ENCODE data around the gene CSMD2.

The CSMD2 gene

GRCh38 chr1:33641104-33641830 lies 523.8 kb downstream of the CSMD2 start:
- H3K36me3 ChIP-seq (ENCODE audit: insufficient read depth, low read length) = peaks cover 2% of the 10 kb centered on the region; the same call in 1 of the 2 replicates
- peaks cover 3% of the 10 kb centered on the region for H3K4me1 ChIP-seq (ENCODE audit: insufficient read depth, low read length)
- H3K9me3 ChIP-seq (ENCODE audit: control insufficient read depth, insufficient read depth, low read length) = no peaks in the 10 kb centered on the region
- no peak overlapping the region for H3K9ac ChIP-seq (ENCODE audit: low read depth, low read length)

DNA sequence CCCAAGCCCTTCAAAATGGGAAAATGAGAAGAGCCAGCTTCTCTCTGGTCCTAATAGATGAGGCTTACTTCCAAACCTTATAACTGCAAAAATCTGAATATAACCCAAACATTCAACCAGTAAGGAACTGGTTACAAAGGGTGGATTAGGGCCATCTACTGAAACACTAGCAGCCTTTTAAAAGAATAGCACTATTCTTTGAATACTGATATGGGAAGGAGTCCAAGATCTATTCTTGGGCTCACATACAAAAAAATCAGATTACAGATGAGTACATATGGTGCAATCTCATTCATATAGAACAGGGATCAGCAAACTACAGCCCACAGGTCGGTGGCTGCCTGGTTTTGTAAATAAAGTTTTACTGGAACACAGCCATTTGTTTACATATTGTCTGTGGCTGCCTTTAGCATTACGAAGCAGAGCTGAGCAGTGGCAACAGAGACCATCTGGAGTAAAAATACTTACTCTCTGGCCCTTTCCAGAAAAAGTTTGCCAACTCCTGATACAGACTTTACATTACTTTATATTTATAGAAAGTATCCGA lies 524.8 kb downstream of the CSMD2 start:
- Histone ChIP-seq H3K4me1 (ENCODE audit: insufficient read depth, low read length) (peaks cover 14% of the 10 kb centered on the region), H3K9ac (ENCODE audit: low read depth, low read length) (no peak overlapping the region), H3K9me3 (ENCODE audit: control insufficient read depth, insufficient read depth, low read length) (no peaks in the 10 kb centered on the region), H3K36me3 (ENCODE audit: insufficient read depth, low read length) (peaks cover 2% of the 10 kb centered on the region; the same call in 1 of the 2 replicates)

- Histone ChIP-seq H3K9ac (ENCODE audit: low read depth, low read length) (no peak overlapping the region), H3K36me3 (ENCODE audit: insufficient read depth, low read length) (no peaks in the 10 kb centered on the region), H3K9me3 (ENCODE audit: control insufficient read depth, insufficient read depth, low read length) (no peaks in the 10 kb centered on the region), H3K4me1 (ENCODE audit: insufficient read depth, low read length) (peaks cover 16% of the 10 kb centered on the region)
These were observed 527.1 kb downstream of the CSMD2 start for GRCh38 chr1:33637846-33638440.

GRCh38 chr1:33636209-33636608 lies 528.8 kb downstream of the CSMD2 start:
- no peak overlapping the region for H3K9ac ChIP-seq (ENCODE audit: low read depth, low read length)
- peaks cover 13% of the 10 kb centered on the region; the same call in 1 of the 2 replicates for H3K4me1 ChIP-seq (ENCODE audit: insufficient read depth, low read length)

DNA sequence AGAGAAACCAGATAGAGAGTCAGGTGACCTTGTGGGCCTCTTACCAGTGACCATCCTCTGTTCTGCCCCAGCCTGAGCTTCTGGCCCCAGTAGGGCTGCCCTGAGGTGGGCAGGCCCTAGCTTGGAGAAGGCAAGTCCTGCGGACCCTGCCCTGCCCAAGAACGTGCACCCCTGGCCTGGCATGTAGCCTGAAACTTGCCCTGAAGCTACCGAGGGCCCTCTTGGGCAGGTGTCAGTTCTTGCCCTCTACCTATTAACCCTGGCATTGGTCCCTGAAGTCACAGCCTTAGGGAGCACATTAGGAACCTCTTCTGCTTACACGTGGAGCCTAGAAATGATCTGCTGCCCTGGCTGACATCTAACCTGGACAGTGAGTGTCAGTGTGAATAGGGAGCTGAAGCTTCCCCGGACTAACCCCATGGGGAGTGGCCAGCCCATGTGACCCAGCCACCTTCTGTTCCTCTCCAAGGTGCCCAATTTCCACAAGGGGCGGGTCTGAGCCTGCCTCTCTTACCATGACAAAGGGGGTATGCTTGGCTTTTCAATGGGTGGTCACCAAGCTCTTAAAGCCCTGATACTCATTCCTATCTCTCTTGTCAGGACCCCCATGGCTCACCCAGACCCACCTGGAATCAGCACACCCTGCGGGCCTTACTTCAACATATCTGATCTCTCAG lies 529.6 kb downstream of the CSMD2 start:
- no peaks in the 10 kb centered on the region for H3K36me3 ChIP-seq (ENCODE audit: insufficient read depth, low read length)
- no peak overlapping the region for H3K9ac ChIP-seq (ENCODE audit: low read depth, low read length)
- no peaks in the 10 kb centered on the region for H3K9me3 ChIP-seq (ENCODE audit: control insufficient read depth, insufficient read depth, low read length)
- peaks cover 13% of the 10 kb centered on the region; the same call in 1 of the 2 replicates for H3K4me1 ChIP-seq (ENCODE audit: insufficient read depth, low read length)

More at GRCh38 chr1:33636209-33636608, 528.8 kb downstream of the CSMD2 start:
- no peaks in the 10 kb centered on the region for H3K9me3 ChIP-seq (ENCODE audit: control insufficient read depth, insufficient read depth, low read length)
- no peaks in the 10 kb centered on the region for H3K36me3 ChIP-seq (ENCODE audit: insufficient read depth, low read length)

DNA sequence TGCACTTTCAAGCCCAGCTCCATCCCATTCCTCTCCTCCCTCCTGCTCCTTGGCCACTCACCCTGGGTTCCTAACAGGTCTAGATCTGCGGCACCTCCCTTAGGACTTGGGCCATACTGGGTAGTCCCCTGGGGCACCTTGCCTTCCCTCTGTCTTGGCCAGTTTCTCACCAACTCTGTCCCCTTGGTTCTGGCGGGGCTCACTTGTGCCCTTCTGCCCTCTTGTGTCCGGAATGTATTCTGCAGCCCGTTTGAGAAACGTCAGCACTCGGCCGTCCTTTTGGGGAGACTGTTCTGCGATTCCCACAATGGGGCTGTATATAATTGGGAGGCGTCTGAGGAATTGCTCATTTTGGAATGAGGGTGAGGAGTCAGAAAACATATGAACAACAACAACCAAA lies 530.2 kb downstream of the CSMD2 start:
- Histone ChIP-seq H3K9me3 (ENCODE audit: control insufficient read depth, insufficient read depth, low read length) (no peaks in the 10 kb centered on the region), H3K4me1 (ENCODE audit: insufficient read depth, low read length) (peaks cover 13% of the 10 kb centered on the region; the same call in 1 of the 2 replicates), H3K36me3 (ENCODE audit: insufficient read depth, low read length) (no peaks in the 10 kb centered on the region)

GRCh38 chr1:33634143-33634542 lies 530.9 kb downstream of the CSMD2 start:
- Histone ChIP-seq H3K36me3 (ENCODE audit: insufficient read depth, low read length) (no peaks in the 10 kb centered on the region), H3K4me1 (ENCODE audit: insufficient read depth, low read length) (peaks cover 13% of the 10 kb centered on the region; the same call in 1 of the 2 replicates), H3K9ac (ENCODE audit: low read depth, low read length) (no peak overlapping the region), H3K9me3 (ENCODE audit: control insufficient read depth, insufficient read depth, low read length) (no peaks in the 10 kb centered on the region)

More for the DNA sequence above, 530.2 kb downstream of the CSMD2 start:
- H3K9ac ChIP-seq (ENCODE audit: low read depth, low read length) = no peak overlapping the region

DNA sequence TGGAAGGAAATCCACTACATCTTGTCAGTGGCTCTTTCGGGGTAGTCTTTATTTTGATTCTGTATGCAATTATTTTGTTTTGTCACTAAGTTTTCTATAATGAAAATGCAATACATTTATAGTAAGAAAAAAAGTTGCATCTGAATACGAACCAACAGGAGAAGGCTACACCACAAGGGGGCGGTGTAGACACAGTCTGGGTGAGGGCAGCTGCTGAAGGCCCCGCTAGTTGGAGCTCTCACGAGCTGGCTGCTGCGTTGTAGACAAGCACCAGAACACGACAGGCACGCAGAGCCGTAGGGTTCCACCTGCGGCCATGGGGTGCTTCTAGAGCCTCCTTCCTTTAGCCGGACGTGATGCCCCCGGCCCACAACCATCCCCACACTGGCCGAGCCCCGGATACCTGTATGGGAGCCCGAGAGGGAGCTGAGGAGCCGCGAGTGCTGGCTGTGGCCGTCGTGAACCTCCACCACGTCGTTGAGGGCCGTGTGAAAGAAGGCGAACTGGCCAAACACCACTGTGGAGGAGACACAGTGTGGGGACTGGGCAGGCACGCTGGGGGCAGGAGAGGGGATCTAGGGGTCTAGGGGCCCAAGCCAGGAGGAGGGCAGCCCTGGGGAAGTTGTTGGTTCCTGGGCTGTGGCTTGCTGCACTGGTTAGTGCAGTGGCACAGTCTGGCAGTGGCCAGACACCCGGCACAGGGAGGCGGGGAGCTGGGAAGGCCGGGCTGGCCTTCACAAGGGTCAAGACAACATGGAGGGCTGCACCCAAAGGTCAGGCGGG lies 531.8 kb downstream of the CSMD2 start:
- Histone ChIP-seq H3K9ac (ENCODE audit: low read depth, low read length) (no peak overlapping the region), H3K4me1 (ENCODE audit: insufficient read depth, low read length) (peaks cover 13% of the 10 kb centered on the region; the same call in 1 of the 2 replicates), H3K9me3 (ENCODE audit: control insufficient read depth, insufficient read depth, low read length) (no peaks in the 10 kb centered on the region), H3K36me3 (ENCODE audit: insufficient read depth, low read length) (no peaks in the 10 kb centered on the region)

DNA sequence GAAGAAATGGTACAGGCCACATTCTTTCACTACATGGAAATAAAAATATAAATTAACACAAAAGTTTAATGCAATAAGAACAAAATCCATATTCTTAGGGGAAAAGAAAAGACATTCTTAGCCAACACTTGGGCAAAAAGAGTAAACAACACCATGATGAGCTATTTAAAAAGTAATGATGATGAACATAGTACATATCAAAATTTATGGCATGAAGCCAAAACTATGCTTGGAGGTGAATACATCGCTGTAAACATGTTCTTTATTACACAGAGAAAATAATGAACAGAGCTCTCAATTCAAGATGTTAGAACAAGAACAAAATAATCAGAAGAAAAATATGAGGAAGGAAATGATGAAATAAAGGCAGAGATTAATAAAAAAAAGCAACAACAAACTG lies 534.3 kb downstream of the CSMD2 start:
- Histone ChIP-seq H3K9me3 (ENCODE audit: control insufficient read depth, insufficient read depth, low read length) (no peaks in the 10 kb centered on the region), H3K36me3 (ENCODE audit: insufficient read depth, low read length) (no peaks in the 10 kb centered on the region), H3K4me1 (ENCODE audit: insufficient read depth, low read length) (peaks cover 7% of the 10 kb centered on the region; the same call in 1 of the 2 replicates), H3K9ac (ENCODE audit: low read depth, low read length) (no peak overlapping the region)

DNA sequence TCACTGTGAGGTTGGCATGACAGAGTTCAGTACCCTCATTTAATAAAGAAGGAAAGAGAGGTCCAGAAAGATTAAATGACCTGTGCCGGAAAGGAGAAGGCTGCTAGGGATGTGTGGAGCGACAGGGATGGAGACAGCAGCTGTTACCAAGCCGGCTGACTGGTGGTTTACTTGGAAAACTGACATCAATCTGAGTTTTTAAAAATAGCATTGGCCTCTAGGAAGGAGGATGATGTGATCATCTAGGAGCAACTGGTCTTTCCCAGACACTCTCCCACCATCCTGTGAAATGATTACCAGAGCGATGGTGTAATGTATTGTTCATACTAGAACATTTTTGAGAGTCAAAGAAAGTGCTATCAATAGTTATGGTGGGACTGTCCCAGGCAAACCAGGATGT lies 538.2 kb downstream of the CSMD2 start:
- H3K9ac ChIP-seq (ENCODE audit: low read depth, low read length) = no peak overlapping the region
- H3K9me3 ChIP-seq (ENCODE audit: control insufficient read depth, insufficient read depth, low read length) = no peaks in the 10 kb centered on the region
- no peaks in the 10 kb centered on the region for H3K4me1 ChIP-seq (ENCODE audit: insufficient read depth, low read length)
- H3K36me3 ChIP-seq (ENCODE audit: insufficient read depth, low read length) = no peaks in the 10 kb centered on the region

DNA sequence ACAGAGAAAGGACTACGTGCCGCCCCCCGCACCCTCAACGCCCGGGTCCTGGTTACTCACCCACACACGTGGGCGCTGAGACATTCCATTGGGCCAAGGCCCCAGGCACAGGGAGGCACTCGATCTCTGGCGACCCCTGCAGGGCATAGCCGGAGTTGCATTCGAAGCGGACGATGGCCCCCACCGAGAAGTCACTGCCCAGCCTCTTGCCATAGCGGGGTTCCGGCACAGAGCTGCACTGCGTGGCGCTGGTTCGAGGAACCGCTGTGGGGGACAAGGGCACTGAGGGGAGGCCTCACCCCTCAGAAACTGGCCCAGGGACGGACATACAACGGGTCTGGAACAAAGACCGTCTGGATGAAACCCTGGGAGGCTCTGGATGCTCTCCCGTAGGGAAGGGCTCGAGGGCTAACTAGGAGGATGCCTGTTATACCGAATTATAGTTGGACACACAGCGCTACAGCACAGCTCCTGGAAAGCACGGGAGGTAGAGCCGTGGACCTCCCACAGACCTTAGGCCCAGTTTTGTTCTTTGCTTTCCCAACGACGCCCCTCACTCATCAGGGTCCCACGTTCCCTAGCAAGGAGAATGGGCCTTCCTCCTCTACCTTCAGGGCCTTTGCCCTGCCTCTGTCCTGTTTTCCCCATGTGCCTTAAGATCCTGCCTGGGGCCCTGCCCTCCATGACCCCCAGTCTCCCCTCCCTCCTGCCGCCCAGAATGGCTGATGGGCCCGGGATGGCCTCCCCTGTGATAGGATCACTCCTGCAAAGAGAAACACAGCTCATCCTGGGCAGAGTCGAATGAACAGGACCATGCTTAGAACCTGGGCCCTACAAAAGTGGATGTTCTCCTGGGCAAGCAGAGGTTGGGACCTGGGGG lies 539.8 kb downstream of the CSMD2 start:
- Histone ChIP-seq H3K9me3 (ENCODE audit: control insufficient read depth, insufficient read depth, low read length) (no peaks in the 10 kb centered on the region), H3K4me1 (ENCODE audit: insufficient read depth, low read length) (no peaks in the 10 kb centered on the region), H3K36me3 (ENCODE audit: insufficient read depth, low read length) (no peaks in the 10 kb centered on the region), H3K9ac (ENCODE audit: low read depth, low read length) (no peak overlapping the region)

- H3K36me3 ChIP-seq (ENCODE audit: insufficient read depth, low read length) = no peaks in the 10 kb centered on the region
- no peaks in the 10 kb centered on the region for H3K4me1 ChIP-seq (ENCODE audit: insufficient read depth, low read length)
- H3K9ac ChIP-seq (ENCODE audit: low read depth, low read length) = no peak overlapping the region
- no peaks in the 10 kb centered on the region for H3K9me3 ChIP-seq (ENCODE audit: control insufficient read depth, insufficient read depth, low read length)
These were observed 540.6 kb downstream of the CSMD2 start for GRCh38 chr1:33624261-33624990.

DNA sequence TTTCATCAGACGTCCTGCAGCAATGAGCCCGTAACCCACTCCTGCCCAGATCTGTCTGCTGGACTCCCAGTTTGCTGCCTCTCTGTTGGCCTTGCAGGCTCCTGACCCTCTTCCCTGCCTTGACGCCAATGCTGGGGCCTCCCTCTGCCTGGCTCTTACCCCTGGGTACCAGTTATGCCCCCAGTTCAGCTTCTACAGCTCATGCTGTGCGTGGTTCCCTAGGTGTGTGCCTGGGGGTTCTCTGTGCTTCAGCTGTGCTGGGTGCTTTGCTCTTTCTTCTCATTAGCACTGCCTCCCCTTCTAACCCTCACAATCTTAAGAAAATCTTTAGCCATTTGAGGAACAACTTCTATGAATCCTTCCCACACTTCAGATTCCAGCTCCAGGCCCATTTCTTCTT lies 541.2 kb downstream of the CSMD2 start:
- Histone ChIP-seq H3K9me3 (ENCODE audit: control insufficient read depth, insufficient read depth, low read length) (no peaks in the 10 kb centered on the region), H3K9ac (ENCODE audit: low read depth, low read length) (no peak overlapping the region), H3K36me3 (ENCODE audit: insufficient read depth, low read length) (no peaks in the 10 kb centered on the region), H3K4me1 (ENCODE audit: insufficient read depth, low read length) (no peaks in the 10 kb centered on the region)

Data from ES-I3 (cell line).